Colonic mucosa (tissue), 4 donors: Measurements from ENCODE around the gene NTM. TPM values are rescaled to one million over a fixed set of nuclear protein-coding genes. Genes with fewer than 3 reads are reported as not detected.

Experiments
- DNase-seq: peaks from one replicate; pipeline ENCODE4 v3.0.0-alpha.2; 2020
- H3K27ac ChIP-seq: fragments of 200-600 bp; one replicate; pipeline ENCODE4 v1.8.0; 2021
- H3K27me3 ChIP-seq: fragments of 200-600 bp; one replicate; pipeline ENCODE4 v1.8.0; 2021
- H3K36me3 ChIP-seq: fragments of 200-600 bp; one replicate; pipeline ENCODE4 v1.8.0; 2021
- H3K4me1 ChIP-seq: fragments of 200-600 bp; one replicate; pipeline ENCODE4 v1.8.0; 2021; ENCODE audit warnings: mild to moderate bottlenecking
- H3K4me3 ChIP-seq: fragments of 200-600 bp; one replicate; pipeline ENCODE4 v1.8.0; 2021
- H3K9ac ChIP-seq, 2 donors: one replicate each; pipeline ENCODE4 v1.7.0; 2013; ENCODE audit warnings: control low read depth in 2 of 2, low read depth in 2 of 2, low read length in 2 of 2
- H3K9me3 ChIP-seq: fragments of 200-600 bp; one replicate; pipeline ENCODE4 v1.8.0; 2021
- CTCF ChIP-seq: fragments of 200-600 bp; IDR thresholded peaks from one replicate; pipeline ENCODE4 v1.8.0; 2022; ENCODE audit warnings: antibody characterized with exemption, mild to moderate bottlenecking
- intact Hi-C: fragments of 100-400 bp; cut with DNase I; formaldehyde crosslinking; loops from one replicate; pipeline ENCODE4 v1.14.1; 2022
- total RNA-seq, 2 donors: library from RNA; stranded (reverse); fragmentation: NEBNext Ultra II Directional in 1 of 2; extraction: Animal tissue kit (Norgen Biotek cat#: 25700) in 1 of 2; gene quantifications; one replicate each; pipeline ENCODE4 v1.2.1, GENCODE V29; 2021
- donor health status: healthy.
- donor health status: DM: no; HTN: no; CAD: no.
- donor health status: DM: no; HTN: no; CAD: no.

Gene NTM
- total RNA-seq, 2 donors from 2014 or later, result 1.6 to 2.8 TPM

- Histone ChIP-seq H3K4me3 (no peak overlapping the region), H3K36me3 (no peaks in the 10 kb centered on the region), H3K9me3 (no peaks in the 10 kb centered on the region), H3K27ac (no peak overlapping the region), H3K27me3 (no peaks in the 10 kb centered on the region), H3K9ac (no peak overlapping the region), H3K4me1 (no peaks in the 10 kb centered on the region)
- intact Hi-C loops, result no loop called here
- no peak for TF ChIP-seq CTCF
- no peak for DNase-seq
These were observed 701.8 kb downstream of the NTM start for GRCh38 chr11:132072044-132072857.

- no peaks in the 10 kb centered on the region for H3K9me3 ChIP-seq
- no peaks in the 10 kb centered on the region for H3K27me3 ChIP-seq
- intact Hi-C loops, result no loop called here
- no peak for DNase-seq
- no peak overlapping the region for H3K27ac ChIP-seq
- no peaks in the 10 kb centered on the region for H3K4me1 ChIP-seq
- no peak overlapping the region for H3K4me3 ChIP-seq
- H3K9ac ChIP-seq, result no peak overlapping the region
- H3K36me3 ChIP-seq, result no peaks in the 10 kb centered on the region
- TF ChIP-seq CTCF, result no peak
These were observed 702.4 kb downstream of the NTM start for GRCh38 chr11:132072858-132073211.

GRCh38 chr11:132073787-132074186 is 703.4 kb downstream of the NTM start:
- DNase-seq, result no peak
- Histone ChIP-seq H3K4me1 (no peaks in the 10 kb centered on the region), H3K27ac (no peak overlapping the region), H3K9me3 (no peaks in the 10 kb centered on the region), H3K9ac (no peak overlapping the region), H3K4me3 (no peak overlapping the region), H3K36me3 (no peaks in the 10 kb centered on the region), H3K27me3 (no peaks in the 10 kb centered on the region)
- intact Hi-C loops, result no loop called here
- TF ChIP-seq CTCF, result no peak

GRCh38 chr11:132075447-132075846 is 705.0 kb downstream of the NTM start:
- intact Hi-C loops, result no loop called here
- H3K9me3 ChIP-seq, result no peaks in the 10 kb centered on the region
- no peak for TF ChIP-seq CTCF
- no peaks in the 10 kb centered on the region for H3K4me1 ChIP-seq
- no peak overlapping the region for H3K27ac ChIP-seq
- DNase-seq, result no peak
- no peaks in the 10 kb centered on the region for H3K36me3 ChIP-seq
- no peak overlapping the region for H3K9ac ChIP-seq
- no peak overlapping the region for H3K4me3 ChIP-seq
- no peaks in the 10 kb centered on the region for H3K27me3 ChIP-seq

GRCh38 chr11:132077416-132077815 is 707.0 kb downstream of the NTM start:
- Histone ChIP-seq H3K27ac (no peak overlapping the region), H3K36me3 (no peaks in the 10 kb centered on the region), H3K9ac (no peak overlapping the region), H3K9me3 (no peaks in the 10 kb centered on the region), H3K4me1 (no peaks in the 10 kb centered on the region), H3K27me3 (no peaks in the 10 kb centered on the region), H3K4me3 (no peak overlapping the region)
- no peak for DNase-seq
- intact Hi-C loops, result no loop called here
- TF ChIP-seq CTCF, result no peak
